NCI-H460 (cell line): ENCODE results near the gene JMJD6. TPM values are rescaled to one million over a fixed set of nuclear protein-coding genes. Genes with fewer than 3 reads are reported as not detected.

ENCODE experiments used
- small RNA-seq, 2 experiments: library from RNA; depleted of rRNA; stranded (forward); fragments of <200 nt; gene quantifications; one replicate each; pipeline ENCODE3, GENCODE V24; 2014
- total RNA-seq: library from RNA; depleted of rRNA; stranded (reverse); fragments of >200 nt; shearing (Covaris generic); gene quantifications from 2 replicates; pipeline ENCODE4 v1.2.3, GENCODE V29; 2014; rRNA removed

Gene JMJD6
- total RNA-seq, 1 experiment from 2014 or later = 20.9 TPM

Small RNA genes lying within 50 kb of the gene (small RNA-seq; reads per million reads assigned to genes)
- gene AC005837.3 = 0 reads per million in 2 experiments
- 0 reads per million in 2 experiments for gene RF02271
- gene RNU6-97P = 0 reads per million in 2 experiments
- 0 to 0.35 reads per million in 2 experiments for gene RNY4P36

Other genes with a start within 250 kb of the JMJD6 start
- 21.5 and 28.1 TPM in 2 replicates for gene RHBDF2, start 225.2 kb downstream of the JMJD6 start, total RNA-seq
- gene CYGB, start 188.9 kb downstream of the JMJD6 start, total RNA-seq = 2.8 TPM in 2 replicates
- gene PRCD, start 186.6 kb downstream of the JMJD6 start, total RNA-seq = not detected in 2 replicates
- 1.4 and 3.1 TPM in 2 replicates for gene ST6GALNAC2, start 140.7 kb downstream of the JMJD6 start, total RNA-seq
- gene ST6GALNAC1, start 82.8 kb downstream of the JMJD6 start, total RNA-seq = not detected in 2 replicates
- gene MXRA7, start 15.6 kb downstream of the JMJD6 start, total RNA-seq = 30.8 and 35.1 TPM in 2 replicates
- gene METTL23, start 233 bp upstream of the JMJD6 start, total RNA-seq = 47.6 and 51.2 TPM in 2 replicates
- gene SRSF2, start 10.7 kb upstream of the JMJD6 start, total RNA-seq = 211 and 218 TPM in 2 replicates
- 33.2 and 41.1 TPM in 2 replicates for gene MFSD11, start 11.5 kb upstream of the JMJD6 start, total RNA-seq
- 0.72 and 1.2 TPM in 2 replicates for gene MGAT5B, start 141.8 kb upstream of the JMJD6 start, total RNA-seq